ENCODE results near the gene PRDM10. TPM values are rescaled to one million over a fixed set of nuclear protein-coding genes. Genes with fewer than 3 reads are reported as not detected.

Gene PRDM10
- total RNA-seq, 1 experiment from 2014 or later: 7.7 TPM

DNA sequence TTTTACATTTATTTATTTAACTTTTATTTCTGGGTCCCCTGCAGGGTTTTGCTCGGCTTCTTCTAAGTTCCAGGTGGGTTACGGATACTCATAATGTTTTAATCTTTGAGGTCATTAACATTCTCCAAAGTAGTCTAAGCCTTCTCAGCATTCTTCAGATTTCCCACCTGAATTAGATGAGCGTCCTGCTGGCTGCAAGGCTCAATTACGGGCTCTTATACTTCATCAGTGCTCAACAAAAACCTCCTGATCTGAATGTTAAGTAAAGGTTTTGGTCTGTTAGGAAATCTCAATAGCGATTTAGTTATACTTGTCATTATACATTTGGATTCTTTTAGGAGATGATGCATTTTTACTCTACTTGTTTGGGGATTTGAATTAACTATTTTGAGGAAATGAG lies 80.0 kb downstream of the PRDM10 start:
- no peak overlapping the region for H2BK12ac ChIP-seq (ENCODE audit: insufficient read length, low read depth, low read length)
- H4K8ac ChIP-seq (replicated peaks; ENCODE audit: insufficient read length, low read depth, low read length): no peak overlapping the region
- H3K4me2 ChIP-seq (ENCODE audit: insufficient read depth, insufficient read length, low read length): no peak overlapping the region
- H3K9me3 ChIP-seq (ENCODE audit: control insufficient read depth, low read depth, low read length): no peaks in the 10 kb centered on the region
- Mint-ChIP-seq H3K9me3 (no peaks in the 10 kb centered on the region), H3K4me1 (peaks cover 8 to 11% of the 10 kb centered on the region in 2 experiments), H3K27ac (no peak overlapping the region), H3K36me3 (ENCODE audit: insufficient read depth in 1 of 3, low read depth in 3 of 3) (peaks cover 9 to 44% (median 33%) of the 10 kb centered on the region in 3 experiments; a peak in 6 of 7 replicates), H3K27me3 (ENCODE audit: low read depth) (no peaks in the 10 kb centered on the region), H3K4me3 (no peak overlapping the region)
- no peaks in the 10 kb centered on the region for H3K23me2 ChIP-seq (ENCODE audit: insufficient read length, low read depth, low read length, poor library complexity, severe bottlenecking)
- no peak overlapping the region for H3K56ac ChIP-seq (ENCODE audit: insufficient read length, low read depth, low read length)
- H3K27me3 ChIP-seq (ENCODE audit: insufficient read depth, low read length): no peaks in the 10 kb centered on the region
- H3K4ac ChIP-seq (ENCODE audit: low read depth, low read length): no peak overlapping the region
- H2AK5ac ChIP-seq (ENCODE audit: insufficient read length, low read length): no peak overlapping the region
- no peak overlapping the region for H2BK5ac ChIP-seq (ENCODE audit: insufficient read length, low read length)
- TF ChIP-seq, protein P1, sequence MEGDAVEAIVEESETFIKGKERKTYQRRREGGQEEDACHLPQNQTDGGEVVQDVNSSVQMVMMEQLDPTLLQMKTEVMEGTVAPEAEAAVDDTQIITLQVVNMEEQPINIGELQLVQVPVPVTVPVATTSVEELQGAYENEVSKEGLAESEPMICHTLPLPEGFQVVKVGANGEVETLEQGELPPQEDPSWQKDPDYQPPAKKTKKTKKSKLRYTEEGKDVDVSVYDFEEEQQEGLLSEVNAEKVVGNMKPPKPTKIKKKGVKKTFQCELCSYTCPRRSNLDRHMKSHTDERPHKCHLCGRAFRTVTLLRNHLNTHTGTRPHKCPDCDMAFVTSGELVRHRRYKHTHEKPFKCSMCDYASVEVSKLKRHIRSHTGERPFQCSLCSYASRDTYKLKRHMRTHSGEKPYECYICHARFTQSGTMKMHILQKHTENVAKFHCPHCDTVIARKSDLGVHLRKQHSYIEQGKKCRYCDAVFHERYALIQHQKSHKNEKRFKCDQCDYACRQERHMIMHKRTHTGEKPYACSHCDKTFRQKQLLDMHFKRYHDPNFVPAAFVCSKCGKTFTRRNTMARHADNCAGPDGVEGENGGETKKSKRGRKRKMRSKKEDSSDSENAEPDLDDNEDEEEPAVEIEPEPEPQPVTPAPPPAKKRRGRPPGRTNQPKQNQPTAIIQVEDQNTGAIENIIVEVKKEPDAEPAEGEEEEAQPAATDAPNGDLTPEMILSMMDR (conservative IDR thresholded peaks at IDR 0.05): no peak
- no peak overlapping the region for H2BK120ac ChIP-seq (ENCODE audit: low read depth, low read length, poor library complexity, severe bottlenecking)
- WGBS (ENCODE audit: extremely low coverage, insufficient read length, low lambda C conversion rate): no CpG with 5 or more reads among the region's 5 CpGs
- no peak overlapping the region for H3K27ac ChIP-seq (ENCODE audit: insufficient read length, low read depth, low read length)
- no peak overlapping the region for H4K5ac ChIP-seq (ENCODE audit: insufficient read length, low read depth, low read length)
- H4K20me1 ChIP-seq (ENCODE audit: control insufficient read depth, insufficient read depth, insufficient read length): no peaks in the 10 kb centered on the region
- H3K79me1 ChIP-seq (ENCODE audit: insufficient read depth, low read depth, low read length, poor library complexity, severe bottlenecking): no peaks in the 10 kb centered on the region
- H3K79me2 ChIP-seq (ENCODE audit: insufficient read depth, low read length): no peaks in the 10 kb centered on the region
- DNase-seq: no peak
- no peak overlapping the region for H4K91ac ChIP-seq (ENCODE audit: insufficient read length, low read depth, low read length)
- no peaks in the 10 kb centered on the region for H3K4me1 ChIP-seq (ENCODE audit: insufficient read depth, low read length)
- no peak overlapping the region for H3T11ph ChIP-seq (ENCODE audit: low read length)
- no peak overlapping the region for H3K14ac ChIP-seq (ENCODE audit: insufficient read depth, low read length)
- no peak overlapping the region for H2BK20ac ChIP-seq (ENCODE audit: low read depth, low read length, poor library complexity, severe bottlenecking)
- H3K23ac ChIP-seq (ENCODE audit: insufficient read length, low read depth, low read length): no peak overlapping the region
- no peak overlapping the region for H2BK15ac ChIP-seq (ENCODE audit: low read depth, low read length)
- no peak overlapping the region for H3K9ac ChIP-seq (ENCODE audit: extremely low read depth, insufficient read length, low read length)
- no peak overlapping the region for H2AFZ ChIP-seq (ENCODE audit: low read length)
- no peak overlapping the region for H3K18ac ChIP-seq (ENCODE audit: insufficient read length, low read depth, low read length)

Measured in H9 (cell line).